NAMALWA (cell line): ENCODE results near the gene MEF2C.

ENCODE experiments used
- DNase-seq: peaks from one replicate; pipeline ENCODE4 v3.0.0-alpha.2; 2015; ENCODE audit warnings: low spot score

The MEF2C gene

DNA sequence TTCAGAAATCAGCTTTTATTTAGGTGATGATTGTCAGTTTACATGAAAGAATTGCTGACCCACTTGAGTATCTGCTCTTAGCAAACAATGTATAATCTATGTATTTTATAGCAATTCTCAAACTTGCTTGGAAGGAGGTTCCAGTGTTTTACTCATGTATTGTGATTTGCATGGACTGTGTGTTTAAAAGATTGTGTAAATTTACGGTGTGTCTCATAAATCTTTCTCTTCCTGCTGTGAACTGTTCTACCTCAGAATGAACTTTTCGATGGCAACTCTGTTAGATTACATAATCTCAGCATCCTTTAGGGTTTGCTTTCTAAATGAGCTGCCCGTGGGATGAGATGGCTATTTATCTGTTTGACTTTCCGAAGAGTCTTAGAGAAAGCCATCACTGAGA is 122.5 kb downstream of the MEF2C start:
- DNase-seq: no peak

DNA sequence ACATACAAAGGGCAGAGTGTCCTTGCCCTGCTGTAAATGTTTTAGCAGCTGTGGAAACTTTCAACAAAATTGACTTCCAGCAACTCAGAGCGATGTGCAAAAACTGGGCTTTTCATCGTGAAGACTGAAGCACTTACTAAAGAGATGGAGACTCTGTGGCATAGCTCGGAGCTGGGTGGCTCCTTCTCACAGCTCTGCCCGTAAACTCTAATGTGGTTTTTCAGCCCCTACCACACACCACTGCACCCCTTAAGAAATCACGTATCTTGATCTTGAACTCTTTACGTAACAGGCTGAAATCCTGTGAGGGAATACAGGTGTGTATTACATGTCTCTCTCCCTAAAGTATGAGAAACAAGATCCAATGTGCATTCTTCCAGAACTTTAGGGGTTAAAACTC is 124.4 kb downstream of the MEF2C start:
- DNase-seq: no peak

DNA sequence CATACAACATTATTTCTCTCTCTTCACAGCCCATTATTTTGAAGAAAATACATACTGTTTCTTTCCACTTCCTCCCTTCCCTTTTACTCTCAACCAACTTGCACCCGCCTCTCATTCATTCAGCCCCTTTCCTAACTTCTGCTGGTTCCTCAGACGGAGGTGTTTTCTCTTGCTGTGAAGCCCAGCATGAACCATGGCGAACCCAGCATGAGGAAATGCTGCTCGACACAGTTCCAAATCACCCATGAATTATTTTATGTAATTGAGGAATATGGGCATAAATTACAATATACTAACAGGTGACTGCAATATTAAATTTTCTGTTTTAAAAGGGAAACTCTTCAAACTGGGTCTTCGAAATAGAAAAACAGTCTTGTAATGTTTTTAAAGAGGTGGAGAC is 124.8 kb downstream of the MEF2C start:
- no peak for DNase-seq

DNA sequence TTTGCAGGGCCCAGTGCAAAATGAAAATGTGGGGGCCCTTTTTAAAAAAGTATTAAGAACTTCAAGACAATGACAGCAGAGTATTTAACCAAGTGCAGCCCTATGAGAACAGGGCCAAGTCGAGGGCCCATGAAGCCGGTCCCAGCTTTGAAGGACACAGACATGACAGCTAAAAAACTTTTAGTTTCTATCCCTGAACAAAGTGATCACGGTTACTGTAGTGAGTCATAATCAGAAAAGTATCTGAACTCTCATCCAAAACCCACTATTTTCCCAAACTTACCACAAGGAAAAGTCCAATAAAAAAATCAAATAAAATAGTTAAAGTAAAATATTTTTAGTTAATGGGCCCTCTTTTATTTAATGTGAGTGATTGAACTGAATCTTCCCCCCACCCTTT is 126.0 kb downstream of the MEF2C start:
- DNase-seq: no peak

DNA sequence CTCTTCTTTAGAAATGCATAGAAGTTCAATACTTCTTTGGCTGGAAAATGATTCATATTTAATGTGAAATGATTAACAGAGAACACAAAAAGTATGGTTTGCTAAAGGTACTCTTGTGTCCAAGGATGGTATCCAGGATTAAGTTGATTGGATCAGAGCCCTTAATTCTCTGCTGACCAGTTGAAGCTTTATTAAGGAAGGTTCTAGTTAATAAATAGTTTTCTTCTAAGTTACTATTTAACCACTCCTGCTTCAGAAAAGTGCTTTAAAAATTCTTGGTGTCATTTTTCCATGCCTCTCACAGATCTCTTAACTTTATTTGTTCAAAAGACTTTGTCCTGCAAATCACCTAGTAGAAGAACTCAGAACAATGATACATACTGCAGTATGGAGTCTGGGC is 134.3 kb downstream of the MEF2C start:
- no peak for DNase-seq

GRCh38 chr5:88746438-88746882 is 136.5 kb downstream of the MEF2C start:
- peak; percentile 60 for DNase-seq

DNA sequence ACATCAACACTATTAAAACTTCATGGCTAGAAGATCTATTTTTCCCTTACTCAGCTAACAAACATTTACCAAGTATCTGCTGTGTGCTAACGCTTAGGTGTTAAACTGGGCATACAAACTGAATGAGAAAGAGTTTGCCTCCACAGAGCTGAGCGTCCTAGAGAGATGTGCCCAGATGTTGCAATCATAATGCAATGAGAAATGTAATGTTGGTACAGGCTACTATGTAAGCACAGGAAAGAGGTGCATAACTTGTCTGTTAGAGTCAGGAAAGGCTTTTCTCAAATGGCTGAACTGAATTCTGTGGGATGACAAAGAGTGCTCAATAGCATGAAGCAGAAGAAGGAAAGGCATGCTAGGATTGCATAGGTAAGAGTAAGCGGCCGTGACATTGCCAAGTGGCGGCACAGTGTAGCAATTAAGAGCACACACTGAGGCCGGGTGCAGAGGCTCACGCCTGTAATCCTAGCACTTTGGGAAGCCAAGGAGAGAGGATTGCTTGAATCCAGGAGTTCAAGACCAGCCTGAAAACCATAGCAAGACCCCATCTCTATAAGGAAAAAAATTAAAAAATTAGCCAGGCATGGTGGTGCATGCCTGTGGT is 137.8 kb downstream of the MEF2C start:
- DNase-seq: no peak

DNA sequence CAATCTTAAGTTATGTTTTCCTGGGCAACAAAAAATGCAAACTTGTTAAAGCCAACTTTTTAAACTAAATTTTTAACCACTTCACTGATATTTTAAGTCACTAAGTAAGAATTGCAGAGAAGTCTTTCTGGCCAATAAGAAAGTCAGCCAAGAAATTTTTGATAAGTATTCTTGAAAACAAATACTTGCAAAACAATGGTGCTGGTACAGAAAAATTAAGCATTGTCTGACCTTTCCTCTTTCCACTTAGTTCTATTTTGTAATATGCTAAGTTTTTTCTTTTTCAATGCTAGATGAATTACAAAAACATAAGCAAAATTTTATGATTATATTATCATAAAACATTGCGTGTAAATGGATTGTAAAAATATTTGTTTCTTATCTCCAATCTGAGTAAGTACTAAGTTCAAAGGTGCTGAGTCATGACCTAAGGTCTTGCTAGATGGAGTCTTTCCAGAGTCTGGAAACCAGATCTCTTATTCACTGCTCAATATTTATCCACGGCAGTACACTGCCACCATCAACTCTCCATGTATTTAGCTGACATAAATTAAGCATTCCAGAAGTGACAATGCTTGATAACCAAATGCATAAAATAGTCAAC is 139.7 kb downstream of the MEF2C start:
- DNase-seq: no peak

- DNase-seq: no peak
These were observed 141.0 kb downstream of the MEF2C start for GRCh38 chr5:88741964-88742363.

GRCh38 chr5:88740604-88741185 is 142.3 kb downstream of the MEF2C start:
- DNase-seq: no peak

GRCh38 chr5:88736494-88736893 is 146.5 kb downstream of the MEF2C start:
- peak; percentile 43 for DNase-seq

DNA sequence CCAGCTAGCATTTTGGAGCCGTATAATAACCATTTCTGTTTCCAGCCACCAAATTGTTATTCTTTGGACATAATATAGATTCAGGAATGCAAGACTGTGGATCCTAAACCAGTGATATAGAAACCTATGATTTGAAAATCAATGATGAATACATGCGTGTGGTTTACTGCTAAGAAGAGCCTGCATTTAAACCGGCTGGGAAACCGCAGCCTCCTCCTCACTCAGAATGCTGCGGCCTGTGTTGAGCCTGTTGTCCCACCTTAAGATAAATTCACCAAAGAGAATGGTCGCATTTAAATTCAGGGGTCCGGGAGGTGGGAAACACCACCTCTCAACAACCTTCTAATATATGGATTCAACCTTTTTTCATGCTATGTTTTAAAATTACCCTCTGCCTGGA is 148.0 kb downstream of the MEF2C start:
- peak; percentile 66 for DNase-seq

DNA sequence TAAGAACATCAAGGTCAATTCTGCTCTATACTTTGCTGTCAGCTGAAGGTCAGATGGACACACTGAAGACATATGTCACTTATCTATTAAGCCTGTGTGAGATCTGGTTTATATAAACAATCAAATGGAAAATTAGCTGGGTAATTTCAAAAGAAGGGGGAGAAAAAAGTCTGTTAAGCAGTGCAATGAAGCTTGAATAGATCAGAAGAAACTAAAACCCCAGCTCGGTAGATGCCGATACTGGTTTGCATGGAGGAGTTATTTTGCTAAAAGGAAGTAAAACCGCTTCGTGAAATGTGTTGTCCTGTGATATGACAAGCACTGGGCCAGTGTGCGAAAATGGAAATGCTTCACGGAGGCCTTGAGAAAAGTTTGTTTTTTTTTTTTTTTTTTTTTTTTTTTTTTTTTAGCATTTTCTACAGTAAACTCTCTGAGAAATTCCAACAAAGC is 148.8 kb downstream of the MEF2C start:
- DNase-seq: peak; percentile 94

- DNase-seq: peak; percentile 15
These were observed 150.1 kb downstream of the MEF2C start for GRCh38 chr5:88732862-88733261.

DNA sequence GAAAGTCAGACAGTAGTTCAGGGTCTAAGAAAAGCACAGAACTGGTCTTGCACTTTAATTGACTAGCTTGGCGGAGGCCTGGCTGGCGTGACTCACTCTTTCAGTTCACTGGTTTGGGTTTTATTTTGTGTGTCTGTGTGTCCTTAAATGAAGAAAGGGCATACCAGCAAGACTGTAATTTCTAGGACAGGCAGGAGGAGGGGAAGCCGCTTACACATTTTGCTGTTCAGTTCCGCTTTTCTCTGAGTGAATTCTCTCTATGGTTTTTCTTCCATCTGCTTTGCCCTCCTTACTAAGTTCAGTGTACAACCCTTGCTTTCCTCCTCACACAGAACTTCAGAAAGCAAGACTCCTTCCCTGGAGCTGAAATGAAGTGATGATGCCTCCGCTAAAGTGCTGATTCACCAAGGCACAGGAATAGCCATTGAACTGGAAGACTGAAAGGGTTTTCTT is 150.8 kb downstream of the MEF2C start:
- peak; percentile 69 for DNase-seq

- no peak for DNase-seq
These were observed 153.2 kb downstream of the MEF2C start for GRCh38 chr5:88729829-88730182.

DNA sequence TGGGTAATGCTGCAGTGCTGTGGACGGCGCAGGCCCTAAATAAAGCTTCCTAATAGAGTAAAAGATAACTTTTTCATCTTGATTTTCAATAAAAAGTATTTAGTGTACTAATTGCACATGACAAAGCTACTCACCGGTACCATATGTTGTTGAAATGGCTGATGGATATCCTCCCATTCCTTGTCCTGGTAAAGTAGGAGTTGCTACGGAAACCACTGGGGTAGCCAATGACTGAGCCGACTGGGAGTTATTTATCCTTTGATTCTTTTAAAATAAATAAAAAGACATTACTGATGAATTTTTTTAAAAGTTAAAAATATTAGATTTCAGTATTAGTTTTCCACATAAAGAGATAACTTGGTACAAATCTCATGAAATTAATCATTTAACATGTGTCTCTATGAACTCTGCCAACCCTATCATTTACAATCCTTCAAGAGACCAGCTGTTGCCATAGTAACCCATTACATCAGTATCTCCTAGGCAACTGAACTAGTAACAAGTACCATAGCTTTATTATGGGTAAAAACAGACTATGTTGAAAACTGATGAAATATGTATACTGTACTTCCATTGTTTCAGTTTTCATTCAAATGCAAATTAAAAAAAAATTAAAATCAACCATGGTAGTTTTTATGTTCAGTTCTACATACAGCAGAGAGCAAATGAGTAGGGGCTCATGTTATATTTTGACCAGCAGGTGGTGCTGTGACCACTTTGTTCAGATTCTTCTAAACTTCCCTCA is 153.7 kb downstream of the MEF2C start:
- peak; percentile 93 for DNase-seq

GRCh38 chr5:88727705-88728313 is 155.2 kb downstream of the MEF2C start:
- DNase-seq: peak; percentile 60

- DNase-seq: no peak
These were observed 157.5 kb downstream of the MEF2C start for GRCh38 chr5:88725454-88725853.

DNA sequence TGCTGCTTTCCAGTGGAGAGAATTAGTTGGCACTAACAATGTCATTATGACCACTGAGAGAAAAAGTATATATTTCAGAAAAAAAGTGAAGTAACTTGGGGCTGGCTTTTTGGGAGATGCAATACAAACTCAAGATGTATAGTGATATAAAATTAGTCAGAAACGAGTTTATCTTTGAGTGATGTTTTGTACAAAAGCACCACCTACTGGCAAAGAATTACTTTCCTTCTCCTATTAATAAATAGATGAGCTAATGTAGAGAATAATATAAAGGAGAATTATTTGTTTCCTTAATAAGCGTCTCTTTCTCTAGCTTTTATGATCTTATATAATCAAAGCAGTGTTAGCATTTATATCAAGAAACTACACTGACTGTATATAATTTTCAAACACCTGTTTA is 158.8 kb downstream of the MEF2C start:
- peak; percentile 42 for DNase-seq

DNA sequence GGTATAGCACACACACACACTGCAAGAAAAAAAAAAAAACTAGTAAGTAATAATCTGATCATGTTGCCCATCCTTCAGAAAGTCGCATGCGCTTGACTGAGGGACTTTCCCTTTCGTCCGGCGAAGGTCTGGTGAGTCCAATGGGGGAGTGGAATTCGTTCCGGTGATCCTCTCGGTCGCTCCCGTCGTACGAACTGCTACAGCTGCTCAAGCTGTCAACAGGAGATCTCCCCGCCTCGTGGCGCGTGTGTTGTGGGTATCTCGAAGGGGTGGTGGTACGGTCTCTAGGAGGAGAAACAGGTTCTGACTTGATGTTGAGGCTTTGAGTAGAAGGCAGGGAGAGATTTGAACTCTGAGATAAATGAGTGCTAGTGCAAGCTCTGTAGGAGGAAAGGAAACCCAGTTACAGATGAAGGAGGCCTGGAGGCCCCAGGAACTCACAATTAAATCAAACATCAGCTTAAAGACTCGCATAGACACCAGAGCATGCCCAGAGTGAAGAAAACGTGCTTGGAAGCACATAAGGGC is 160.4 kb downstream of the MEF2C start:
- no peak for DNase-seq

- DNase-seq: no peak
These were observed 163.6 kb downstream of the MEF2C start for GRCh38 chr5:88719434-88719833.
